GM19467 (cell line): ENCODE data around the gene MAP2K6.

Experiments
- ATAC-seq: cut with Tn5 transposase; IDR thresholded peaks from one replicate; pipeline ENCODE4 v1.9.1; 2021; ENCODE audit warnings: mild to moderate bottlenecking, moderate library complexity; ENCODE audit not compliant: unreplicated experiment

The MAP2K6 gene

GRCh38 chr17:69425978-69426377, 11.5 kb downstream of the MAP2K6 start:
- ATAC-seq: no peak

GRCh38 chr17:69427486-69428197, 13.1 kb downstream of the MAP2K6 start:
- no peak for ATAC-seq

- ATAC-seq: no peak
These were observed 13.9 kb downstream of the MAP2K6 start for GRCh38 chr17:69428252-69428980.

- no peak for ATAC-seq
These were observed 16.0 kb downstream of the MAP2K6 start for GRCh38 chr17:69430488-69430887.

- ATAC-seq: no peak
These were observed 17.3 kb downstream of the MAP2K6 start for GRCh38 chr17:69431835-69432234.

GRCh38 chr17:69433093-69433492, 18.6 kb downstream of the MAP2K6 start:
- ATAC-seq: no peak

DNA sequence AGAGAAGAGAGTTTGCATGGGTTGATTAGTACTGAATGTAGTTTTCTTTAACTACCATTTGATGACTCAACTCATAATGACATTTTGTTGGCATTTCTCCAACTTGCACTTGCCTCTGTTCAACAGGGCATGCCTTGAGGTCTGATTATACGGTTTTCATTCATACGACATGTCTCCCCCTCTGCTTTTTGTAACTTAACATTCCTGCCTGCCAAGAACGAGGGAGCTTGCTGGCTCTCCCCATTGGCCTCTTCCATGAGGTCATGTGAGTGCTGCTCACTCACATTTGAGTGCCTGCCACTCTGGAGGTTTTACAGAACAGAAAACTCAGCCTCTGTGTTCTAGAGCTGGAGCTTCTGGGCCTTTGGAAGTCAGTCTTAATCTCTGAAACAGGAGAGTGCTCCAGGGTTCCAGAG, 19.7 kb downstream of the MAP2K6 start:
- no peak for ATAC-seq

- no peak for ATAC-seq
These were observed 21.6 kb downstream of the MAP2K6 start for GRCh38 chr17:69435971-69436696.

DNA sequence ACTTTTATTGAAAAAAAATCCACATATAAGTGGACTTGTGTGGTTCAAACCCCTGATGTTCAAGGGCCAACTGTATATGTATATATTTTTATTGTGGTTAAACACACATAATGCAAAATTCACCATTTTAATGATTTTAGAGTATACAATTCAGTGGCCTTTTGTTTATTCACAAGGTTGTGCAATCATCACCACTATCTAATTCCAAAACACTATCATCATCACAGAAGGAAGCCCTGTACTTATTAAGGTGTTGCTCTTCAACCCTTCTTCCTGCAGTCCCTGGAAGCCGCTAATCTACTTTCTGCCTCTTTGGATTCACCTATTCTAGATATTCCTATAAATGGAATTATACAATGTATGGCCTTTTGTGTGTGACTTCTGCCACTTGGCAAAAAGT, 23.0 kb downstream of the MAP2K6 start:
- no peak for ATAC-seq

- no peak for ATAC-seq
These were observed 24.3 kb downstream of the MAP2K6 start for GRCh38 chr17:69438776-69439175.

GRCh38 chr17:69441179-69441578, 26.7 kb downstream of the MAP2K6 start:
- ATAC-seq: no peak

- no peak for ATAC-seq
These were observed 28.6 kb downstream of the MAP2K6 start for GRCh38 chr17:69443138-69443537.

DNA sequence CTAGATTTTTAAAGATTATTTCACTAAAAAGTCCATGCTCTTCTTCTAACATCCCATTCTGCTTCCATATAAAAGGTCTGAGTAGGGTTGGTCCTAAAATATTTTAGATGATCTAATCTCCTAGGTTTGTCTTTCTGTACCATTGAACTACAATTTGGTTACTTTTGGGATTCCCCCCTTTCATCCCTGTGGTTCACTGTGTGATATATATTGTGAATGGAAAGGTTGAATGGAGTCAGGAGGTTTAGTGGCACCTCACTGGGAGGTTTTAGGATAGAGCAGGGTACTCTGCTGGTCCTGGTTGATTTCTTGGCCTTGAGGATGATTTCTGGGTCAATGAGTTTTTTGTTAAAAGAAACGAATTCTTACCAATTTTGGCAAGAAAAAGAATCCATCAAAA, 29.5 kb downstream of the MAP2K6 start:
- ATAC-seq: no peak

DNA sequence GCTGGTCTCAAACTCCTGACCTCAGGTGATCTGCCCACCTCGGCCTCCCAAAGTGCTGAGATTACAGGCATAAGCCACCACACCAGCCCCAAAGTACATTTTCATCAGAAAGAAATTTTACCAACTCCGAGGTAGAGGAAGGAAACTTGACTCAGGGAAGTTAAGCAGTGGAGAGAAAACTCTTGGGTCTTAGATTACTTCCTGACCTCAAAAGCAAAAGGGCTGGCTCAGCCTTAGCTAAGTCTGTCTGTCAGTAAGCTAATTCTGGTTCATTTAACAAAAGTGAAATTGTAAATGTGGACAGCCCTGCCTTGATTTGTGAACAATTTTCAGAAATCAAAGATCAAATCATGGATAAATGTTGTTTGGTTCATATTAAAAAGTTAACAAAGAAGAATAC, 30.6 kb downstream of the MAP2K6 start:
- no peak for ATAC-seq

GRCh38 chr17:69447726-69448125, 33.2 kb downstream of the MAP2K6 start:
- ATAC-seq: no peak

DNA sequence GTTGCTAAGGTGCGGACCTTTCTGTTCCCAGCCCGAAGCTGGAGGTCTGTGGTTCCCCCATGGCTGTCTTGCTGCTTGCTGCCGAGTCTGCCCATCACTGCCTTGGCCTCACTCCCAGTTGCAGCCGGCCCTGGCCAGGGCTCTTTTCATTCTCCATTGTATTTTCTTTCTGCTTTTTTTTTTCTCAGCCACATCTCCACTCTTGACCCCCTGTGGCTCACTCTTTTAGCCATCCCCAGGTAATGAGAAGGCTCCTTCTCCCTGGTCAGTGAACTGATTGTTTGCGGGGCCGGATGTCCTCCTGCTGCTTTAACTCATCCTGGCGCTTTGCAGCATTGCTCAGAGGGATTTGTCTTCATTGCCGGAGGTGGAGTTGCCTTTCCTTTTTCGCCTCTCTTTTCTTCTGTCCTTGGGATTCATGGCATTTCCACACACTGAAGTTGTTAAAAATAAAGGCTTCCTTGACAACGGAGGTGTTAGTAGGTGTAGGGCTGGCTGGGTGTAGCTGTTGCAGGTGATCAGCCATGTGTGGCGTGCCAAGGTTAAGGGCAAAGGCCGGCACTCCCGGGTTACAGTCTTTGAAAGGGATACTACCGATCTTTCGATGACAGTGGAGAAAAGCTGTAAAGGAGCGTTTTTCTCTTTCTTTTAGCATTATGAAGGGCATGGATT, 34.1 kb downstream of the MAP2K6 start:
- no peak for ATAC-seq

DNA sequence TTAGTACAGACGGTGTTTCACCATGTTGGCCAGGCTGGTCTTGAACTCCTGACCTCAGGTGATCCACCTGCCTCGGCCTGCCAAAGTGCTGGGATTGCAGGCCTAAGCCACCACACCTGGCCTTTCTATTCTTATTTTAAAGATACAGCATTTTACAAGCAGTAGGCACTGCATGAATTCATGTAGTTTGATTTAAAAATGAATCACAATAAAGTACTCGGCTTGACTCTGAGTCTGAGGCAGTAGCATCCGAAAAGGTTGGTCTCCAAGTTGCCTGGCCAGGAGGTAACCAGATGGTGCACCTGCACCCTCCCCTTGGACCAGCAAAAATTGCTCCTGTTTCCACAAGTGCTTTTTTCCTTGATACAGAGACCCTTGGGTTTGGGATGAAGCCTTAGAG, 35.6 kb downstream of the MAP2K6 start:
- no peak for ATAC-seq

GRCh38 chr17:69450918-69451317, 36.4 kb downstream of the MAP2K6 start:
- ATAC-seq: peak; percentile 32

DNA sequence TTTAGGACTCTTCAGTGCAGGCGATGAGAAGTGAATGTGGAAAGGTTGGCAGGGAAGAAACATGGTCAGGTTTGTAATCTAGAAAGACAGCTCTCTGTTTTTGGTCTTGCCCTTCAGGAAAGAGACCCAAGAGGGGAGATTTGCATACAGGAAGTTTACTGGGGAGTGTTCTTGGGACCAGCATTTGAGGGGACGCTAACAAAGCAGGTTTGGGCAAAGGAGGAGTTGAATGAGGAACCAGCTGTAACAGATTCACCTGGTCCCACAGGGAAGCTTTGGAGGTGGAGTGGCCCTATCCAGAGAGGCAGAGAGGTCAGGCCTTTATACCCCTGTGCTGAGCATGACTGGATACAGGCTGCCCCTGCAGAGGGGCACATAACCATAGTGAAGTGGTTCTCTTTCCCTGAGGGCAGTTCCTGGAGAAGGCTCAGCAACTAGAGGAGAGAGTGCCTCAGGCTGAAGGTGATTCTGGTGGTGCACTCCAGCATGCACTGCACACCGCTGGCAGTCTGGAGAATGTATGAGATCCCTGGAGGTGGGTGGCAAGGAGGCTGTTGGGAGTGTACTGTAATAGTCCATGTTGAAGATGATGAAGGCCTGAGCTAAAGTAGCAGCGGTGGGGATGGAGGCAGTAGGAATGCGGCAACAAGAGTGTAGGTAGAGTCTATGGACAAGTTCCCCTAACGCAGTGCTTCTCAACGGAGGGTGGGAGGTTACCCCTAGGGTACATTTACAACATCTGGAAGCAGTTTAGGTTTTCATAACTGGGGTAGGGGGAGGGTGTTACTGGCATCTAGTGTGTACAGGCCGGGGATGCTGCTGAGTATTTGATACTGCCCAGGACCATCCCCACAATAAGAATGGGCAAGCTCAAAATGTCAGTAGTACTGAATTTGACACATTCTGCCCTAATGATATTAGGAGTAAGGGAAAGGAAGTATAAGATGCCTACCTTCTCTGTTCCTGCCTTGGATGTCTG, 37.2 kb downstream of the MAP2K6 start:
- ATAC-seq: peak; percentile 78

DNA sequence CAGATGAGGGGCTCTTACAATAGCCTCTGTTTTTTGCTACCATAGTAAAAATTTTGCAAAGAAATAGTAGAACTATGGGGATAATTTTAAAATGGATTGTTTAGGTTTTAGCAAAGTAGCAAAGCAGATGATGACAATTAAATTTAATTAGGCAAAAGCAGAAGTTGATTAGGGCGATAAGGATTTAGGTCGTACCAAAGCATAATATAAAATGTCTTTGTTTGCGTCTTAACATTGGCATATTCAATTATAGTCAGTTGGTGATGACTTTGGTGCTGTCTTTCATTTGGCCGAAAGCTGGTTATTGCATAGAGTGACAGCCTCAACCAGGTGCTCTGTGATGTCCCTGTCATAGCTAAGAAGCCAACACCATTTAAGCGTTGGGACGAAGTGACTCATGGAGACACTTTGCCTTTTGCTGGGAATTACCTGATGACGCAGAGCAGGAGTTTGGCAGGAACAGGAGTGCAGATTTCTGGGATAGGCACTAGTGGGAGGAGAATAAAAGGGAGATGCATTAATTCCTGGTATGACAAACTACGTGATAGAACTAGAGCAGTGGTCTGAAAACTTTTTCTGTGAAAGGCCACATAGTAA, 38.3 kb downstream of the MAP2K6 start:
- ATAC-seq: no peak
